ENCODE results near the gene KSR2.

The KSR2 gene

DNA sequence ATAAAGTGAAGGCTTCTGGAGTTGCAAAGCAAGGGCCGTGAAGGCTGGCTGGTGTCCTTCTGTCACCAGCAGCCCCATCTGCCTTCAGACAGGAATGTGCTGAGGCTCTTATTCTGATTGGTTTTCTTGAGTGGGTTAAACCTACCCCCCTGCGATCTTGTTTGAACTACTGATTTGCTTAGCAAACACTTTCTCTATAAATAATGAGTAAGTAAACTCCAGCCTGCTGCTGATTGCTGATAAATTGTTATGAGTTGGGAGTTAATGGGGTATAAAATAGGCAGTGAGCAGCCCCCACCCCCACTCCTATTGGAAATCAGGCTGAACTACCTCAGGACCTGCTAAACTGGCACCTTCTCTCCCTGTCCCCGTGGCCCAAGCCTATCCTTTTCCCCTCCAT lies 461.2 kb downstream of the KSR2 start:
- no peaks in the 10 kb centered on the region for H3K36me3 Mint-ChIP-seq
- H3K9me3 Mint-ChIP-seq (ENCODE audit: low read depth), result no peaks in the 10 kb centered on the region
- no peak overlapping the region for H3K27ac Mint-ChIP-seq
- no peak overlapping the region for H3K4me3 Mint-ChIP-seq
- H3K4me1 Mint-ChIP-seq (ENCODE audit: low read depth), result no peaks in the 10 kb centered on the region
- H3K27me3 Mint-ChIP-seq, result peaks cover 5% of the 10 kb centered on the region

DNA sequence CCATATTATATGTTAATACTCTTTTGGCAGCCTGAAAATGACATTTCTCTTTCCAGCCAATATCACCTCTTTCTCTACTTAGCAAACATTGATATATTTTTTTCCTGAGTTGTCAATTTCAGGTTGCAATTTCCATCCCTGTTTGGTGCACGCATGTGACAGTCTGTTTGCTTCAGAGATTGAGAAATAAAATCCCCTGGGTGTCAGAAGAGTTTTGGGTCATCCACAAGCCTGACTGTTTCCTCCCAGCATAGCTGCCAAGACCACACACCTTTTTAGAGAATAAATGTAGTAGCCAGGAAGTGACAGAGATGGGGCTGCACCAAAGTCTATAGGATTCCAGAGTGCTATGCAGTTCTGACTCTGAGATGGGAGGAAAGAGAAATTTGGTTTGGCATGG lies 462.5 kb downstream of the KSR2 start:
- no peaks in the 10 kb centered on the region for H3K9me3 Mint-ChIP-seq (ENCODE audit: low read depth)
- no peak overlapping the region for H3K27ac Mint-ChIP-seq
- H3K4me3 Mint-ChIP-seq, result no peak overlapping the region
- H3K27me3 Mint-ChIP-seq, result peaks cover 5% of the 10 kb centered on the region
- H3K4me1 Mint-ChIP-seq (ENCODE audit: low read depth), result no peaks in the 10 kb centered on the region
- H3K36me3 Mint-ChIP-seq, result no peaks in the 10 kb centered on the region

DNA sequence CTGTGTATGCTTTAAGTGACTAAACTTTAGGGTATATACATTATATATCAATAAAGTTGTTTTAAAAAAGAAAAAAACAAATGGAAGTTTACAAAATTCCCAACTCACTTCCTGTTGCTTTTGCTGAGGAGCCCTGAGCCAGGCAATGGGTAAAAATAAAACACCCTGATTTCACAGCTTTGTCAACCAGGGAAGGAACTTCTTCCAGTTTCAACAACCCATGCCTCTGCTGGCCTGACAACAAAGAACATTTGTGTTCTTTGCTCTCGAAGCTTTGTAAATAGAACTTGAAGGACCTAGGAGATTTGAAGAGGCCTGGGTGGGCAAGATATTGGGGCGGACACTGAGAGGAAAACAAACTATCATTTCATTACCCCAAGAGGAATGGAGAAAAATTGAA lies 466.2 kb downstream of the KSR2 start:
- no peaks in the 10 kb centered on the region for H3K4me1 Mint-ChIP-seq (ENCODE audit: low read depth)
- no peak overlapping the region for H3K27ac Mint-ChIP-seq
- no peaks in the 10 kb centered on the region for H3K36me3 Mint-ChIP-seq
- no peak overlapping the region for H3K4me3 Mint-ChIP-seq
- no peaks in the 10 kb centered on the region for H3K9me3 Mint-ChIP-seq (ENCODE audit: low read depth)
- peaks cover 8% of the 10 kb centered on the region for H3K27me3 Mint-ChIP-seq

DNA sequence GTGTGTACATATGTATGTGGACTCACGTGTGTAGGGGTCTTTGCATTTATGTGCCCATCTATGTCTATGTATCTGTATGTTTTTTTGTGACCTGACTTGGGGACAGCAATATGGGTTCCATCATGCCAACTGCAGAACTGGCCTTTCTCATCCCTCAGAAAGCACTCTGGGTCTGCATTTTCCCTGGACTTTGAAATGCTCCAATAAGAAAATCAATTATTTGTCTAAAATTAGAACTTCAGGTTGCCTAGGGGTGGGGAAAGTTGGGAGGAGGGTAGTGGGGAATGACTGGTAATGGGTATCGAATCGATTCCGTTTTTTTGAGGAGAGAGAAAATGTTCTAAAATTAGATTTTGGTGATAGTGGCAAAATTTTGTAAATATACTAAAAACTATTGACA lies 466.6 kb downstream of the KSR2 start:
- Mint-ChIP-seq H3K27ac (no peak overlapping the region), H3K27me3 (peaks cover 8% of the 10 kb centered on the region), H3K36me3 (no peaks in the 10 kb centered on the region), H3K4me1 (ENCODE audit: low read depth) (no peaks in the 10 kb centered on the region), H3K4me3 (no peak overlapping the region), H3K9me3 (ENCODE audit: low read depth) (no peaks in the 10 kb centered on the region)

DNA sequence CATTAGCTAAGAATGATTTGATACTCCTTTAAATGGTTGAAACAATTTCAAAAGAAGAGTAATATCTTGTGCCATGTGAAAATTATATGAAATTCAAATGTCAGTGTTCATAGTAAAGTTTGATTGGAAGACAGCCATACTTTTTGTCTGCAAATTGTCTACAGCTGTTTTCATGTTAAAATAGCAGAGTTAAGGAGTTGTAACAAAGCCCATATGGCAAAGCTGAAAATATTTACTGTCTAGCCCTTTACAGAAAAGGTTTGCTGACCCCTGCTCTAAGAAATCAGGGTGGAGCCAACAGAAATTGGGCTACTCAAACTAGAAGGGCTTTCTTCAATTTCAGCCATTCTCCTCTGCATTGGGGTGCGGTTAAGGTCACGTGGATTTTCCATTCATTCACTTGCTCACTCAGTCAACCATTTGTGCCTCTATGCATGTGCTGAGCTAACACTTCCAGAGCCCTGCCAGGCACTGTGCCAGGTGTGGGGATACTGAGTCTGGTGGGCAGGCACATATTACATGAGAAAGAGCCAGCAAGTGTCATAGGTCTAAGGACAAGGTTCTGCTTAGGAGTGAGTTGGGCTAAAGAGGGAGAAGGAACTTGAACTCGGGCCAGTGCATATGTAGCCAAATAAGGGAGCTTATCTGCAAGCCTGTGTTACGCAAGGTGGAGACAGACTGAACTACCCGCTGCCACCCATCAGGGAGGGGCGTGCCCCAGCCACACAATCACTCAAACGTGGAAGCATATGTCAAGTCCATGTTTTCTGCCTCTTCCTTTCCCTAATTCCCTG lies 467.5 kb downstream of the KSR2 start:
- Mint-ChIP-seq H3K36me3 (no peaks in the 10 kb centered on the region), H3K9me3 (ENCODE audit: low read depth) (no peaks in the 10 kb centered on the region), H3K27me3 (peaks cover 6% of the 10 kb centered on the region), H3K27ac (no peak overlapping the region), H3K4me3 (no peak overlapping the region), H3K4me1 (ENCODE audit: low read depth) (no peaks in the 10 kb centered on the region)

DNA sequence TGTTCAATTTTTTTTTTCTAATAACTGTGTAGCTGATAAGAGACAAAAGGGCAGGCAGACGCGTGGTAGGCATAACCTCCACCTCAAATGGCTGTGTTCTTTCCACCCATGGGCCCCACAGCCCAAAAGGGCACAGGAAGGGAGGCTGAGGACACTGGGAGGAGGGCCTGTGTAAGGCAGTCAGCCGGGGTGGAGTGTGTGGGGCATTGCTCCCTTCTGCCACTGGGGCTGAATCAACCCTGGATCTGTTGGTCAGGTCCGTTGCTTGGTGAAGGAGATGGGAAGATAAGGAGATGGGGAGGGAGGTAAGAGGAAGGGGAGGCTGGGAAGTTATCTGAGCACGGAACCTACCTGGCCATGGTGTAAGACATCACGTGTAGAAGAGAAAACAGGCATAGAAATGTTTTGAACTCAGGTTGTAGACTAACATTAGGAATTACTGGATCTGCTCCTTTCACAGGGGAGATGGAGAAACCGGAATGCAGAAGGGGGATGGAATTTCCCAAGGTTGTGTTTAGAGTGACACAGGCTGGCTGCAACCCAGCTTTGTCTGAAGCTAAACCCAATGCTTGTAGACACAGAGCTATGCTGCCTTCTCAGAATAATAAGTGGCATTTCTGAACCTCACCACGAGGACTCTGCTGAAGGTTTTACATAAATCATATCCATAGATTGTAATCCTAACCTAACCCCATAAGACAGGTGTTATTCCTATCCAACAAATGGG lies 468.9 kb downstream of the KSR2 start:
- Mint-ChIP-seq H3K9me3 (ENCODE audit: low read depth) (no peaks in the 10 kb centered on the region), H3K4me1 (ENCODE audit: low read depth) (no peaks in the 10 kb centered on the region), H3K4me3 (no peak overlapping the region), H3K27ac (no peak overlapping the region), H3K27me3 (peaks cover 6% of the 10 kb centered on the region), H3K36me3 (no peaks in the 10 kb centered on the region)

DNA sequence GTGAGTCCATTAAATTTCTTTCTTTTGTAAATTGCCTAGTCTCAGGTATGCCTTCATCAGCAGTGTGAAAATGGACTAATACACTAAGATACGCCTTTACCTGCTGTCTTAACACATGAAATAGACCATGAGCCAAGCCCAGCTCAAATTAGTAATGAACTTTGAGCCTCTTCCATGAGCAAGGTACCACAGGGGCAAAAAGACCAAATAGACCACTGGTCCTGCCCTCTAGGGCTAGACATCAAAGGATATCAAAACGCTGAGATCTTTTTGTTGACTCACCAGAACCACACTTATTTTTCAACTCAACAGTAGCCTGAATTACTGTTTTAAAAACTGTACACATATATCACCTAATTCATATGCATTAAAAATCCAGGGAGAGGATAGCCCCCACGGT lies 469.9 kb downstream of the KSR2 start:
- Mint-ChIP-seq H3K4me1 (ENCODE audit: low read depth) (no peaks in the 10 kb centered on the region), H3K36me3 (no peaks in the 10 kb centered on the region), H3K4me3 (no peak overlapping the region), H3K27me3 (peaks cover 6% of the 10 kb centered on the region), H3K27ac (no peak overlapping the region), H3K9me3 (ENCODE audit: low read depth) (no peaks in the 10 kb centered on the region)

DNA sequence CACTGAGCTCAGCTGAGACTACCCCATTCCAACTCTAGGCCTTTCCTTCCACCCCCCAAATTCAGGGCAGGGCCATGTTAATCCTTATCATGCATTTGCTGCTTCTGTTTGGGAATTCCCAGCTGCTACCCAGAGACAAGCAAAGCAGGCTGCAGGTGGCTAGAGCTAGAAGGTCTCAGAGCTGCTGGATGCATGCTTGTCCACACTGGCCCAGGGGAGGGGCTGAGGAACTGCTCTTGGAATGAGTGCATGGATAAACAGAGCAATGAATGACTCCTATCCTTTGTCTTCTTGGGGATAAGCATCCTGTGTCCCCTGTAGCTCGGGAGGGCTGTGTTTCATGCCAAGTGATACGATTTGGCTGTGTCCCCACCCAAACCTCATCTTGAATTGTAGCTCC lies 470.5 kb downstream of the KSR2 start:
- Mint-ChIP-seq H3K27me3 (peaks cover 4% of the 10 kb centered on the region), H3K4me1 (ENCODE audit: low read depth) (no peaks in the 10 kb centered on the region), H3K9me3 (ENCODE audit: low read depth) (no peaks in the 10 kb centered on the region), H3K27ac (no peak overlapping the region), H3K4me3 (no peak overlapping the region), H3K36me3 (no peaks in the 10 kb centered on the region)

DNA sequence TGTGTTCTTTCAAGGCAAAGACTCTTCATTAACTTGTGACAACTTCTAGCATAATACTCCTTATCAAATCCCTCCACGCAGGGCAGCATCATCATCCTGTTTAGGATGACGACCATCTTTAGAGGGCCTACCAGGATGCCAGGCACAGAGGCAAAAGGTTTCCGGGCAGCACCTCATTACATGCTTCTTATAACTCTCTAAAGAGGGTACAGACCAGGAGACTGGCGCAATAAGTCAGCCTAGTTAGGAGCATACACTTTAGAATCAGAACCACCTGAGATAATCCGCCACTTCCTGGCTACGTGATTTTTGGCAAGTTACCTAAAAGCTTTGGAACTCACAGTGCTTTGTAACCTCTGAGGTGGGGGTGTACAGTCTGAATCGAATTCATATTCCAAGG lies 471.4 kb downstream of the KSR2 start:
- Mint-ChIP-seq H3K36me3 (no peaks in the 10 kb centered on the region), H3K4me3 (no peak overlapping the region), H3K4me1 (ENCODE audit: low read depth) (no peaks in the 10 kb centered on the region), H3K9me3 (ENCODE audit: low read depth) (no peaks in the 10 kb centered on the region), H3K27me3 (peaks cover 4% of the 10 kb centered on the region), H3K27ac (no peak overlapping the region)

DNA sequence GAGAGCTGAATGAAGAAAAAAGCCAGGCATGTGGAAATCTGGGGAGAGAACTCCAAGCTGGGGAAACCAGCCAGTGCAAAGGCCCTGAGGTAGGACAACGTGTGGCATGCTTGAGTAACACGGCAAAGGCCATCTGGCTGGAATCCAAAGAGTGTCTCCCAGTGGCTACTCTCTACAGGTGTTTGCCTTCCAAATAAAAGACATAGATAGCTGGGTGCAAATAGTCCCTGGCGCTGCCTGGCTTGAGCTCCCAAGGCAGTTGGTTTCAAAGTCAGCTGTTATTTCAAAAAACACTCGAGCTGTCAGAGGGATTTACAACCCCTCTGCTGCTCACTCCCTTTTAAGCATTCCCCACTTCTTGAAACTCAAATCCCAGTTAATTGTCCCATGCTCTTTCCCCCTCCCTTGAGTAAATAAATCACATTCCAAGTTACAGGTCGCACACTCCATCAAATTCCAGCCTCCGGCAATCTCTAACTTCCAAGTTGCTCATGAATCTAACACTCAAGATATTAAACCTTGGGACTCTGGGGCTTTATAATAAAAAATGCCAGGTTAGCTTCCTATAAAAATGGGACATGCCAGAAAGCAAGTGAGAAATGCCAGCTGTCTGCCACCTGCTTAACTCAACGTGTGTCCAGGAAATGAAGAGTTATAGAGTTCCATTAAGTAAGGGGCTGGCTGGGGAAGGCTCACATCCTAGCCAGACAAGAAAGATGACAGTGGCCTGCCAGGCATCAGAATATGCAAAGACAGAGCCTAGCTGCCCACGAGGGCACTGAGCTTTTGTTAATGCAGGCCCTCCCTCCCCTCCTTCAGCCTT lies 473.7 kb downstream of the KSR2 start:
- peaks cover 4% of the 10 kb centered on the region for H3K27me3 Mint-ChIP-seq
- H3K4me3 Mint-ChIP-seq, result no peak overlapping the region
- H3K36me3 Mint-ChIP-seq, result no peaks in the 10 kb centered on the region
- H3K27ac Mint-ChIP-seq, result no peak overlapping the region
- H3K4me1 Mint-ChIP-seq (ENCODE audit: low read depth), result no peaks in the 10 kb centered on the region
- H3K9me3 Mint-ChIP-seq (ENCODE audit: low read depth), result no peaks in the 10 kb centered on the region

DNA sequence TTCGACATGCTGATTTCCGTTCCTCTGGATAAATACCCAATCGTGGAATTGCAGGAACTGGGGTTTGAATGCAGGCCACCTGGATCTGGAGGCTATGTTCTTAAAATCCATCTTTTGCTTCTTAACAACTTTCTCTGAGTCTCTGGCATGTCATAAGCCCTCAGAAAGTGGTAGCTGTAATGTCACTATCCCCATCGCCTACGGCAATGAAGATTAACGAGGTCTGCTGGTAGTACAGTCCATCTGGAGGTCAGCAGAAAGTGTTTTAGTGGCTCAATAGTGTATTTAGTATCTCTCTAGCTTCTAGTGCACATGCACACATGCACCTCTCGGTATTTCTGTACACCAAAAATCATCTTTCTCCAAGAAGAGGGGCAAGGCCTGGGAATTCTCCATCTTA lies 477.1 kb downstream of the KSR2 start:
- H3K27me3 Mint-ChIP-seq, result no peaks in the 10 kb centered on the region

DNA sequence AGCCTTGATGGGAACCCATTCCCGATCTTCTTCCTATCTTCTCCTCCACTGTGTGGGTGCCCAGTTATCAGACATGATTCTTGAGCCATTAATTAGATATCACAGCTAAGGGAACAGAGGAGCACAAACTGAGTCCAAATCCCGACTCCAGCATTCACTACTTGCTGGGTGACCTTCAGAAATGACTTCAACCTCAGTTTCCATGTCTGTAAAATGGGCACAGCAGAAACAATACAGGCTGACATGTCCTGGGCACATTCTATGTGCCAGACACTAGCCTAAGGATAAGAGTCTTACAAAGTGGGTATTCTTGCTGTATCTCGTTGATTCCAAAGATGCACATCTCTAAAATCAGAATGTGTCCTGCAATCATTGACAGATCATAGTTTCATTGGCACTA lies 478.7 kb downstream of the KSR2 start:
- H3K4me3 Mint-ChIP-seq, result no peak overlapping the region
- H3K4me1 Mint-ChIP-seq (ENCODE audit: low read depth), result no peaks in the 10 kb centered on the region
- no peaks in the 10 kb centered on the region for H3K27me3 Mint-ChIP-seq
- H3K9me3 Mint-ChIP-seq (ENCODE audit: low read depth), result peaks cover under 1% of the 10 kb centered on the region
- no peaks in the 10 kb centered on the region for H3K36me3 Mint-ChIP-seq
- no peak overlapping the region for H3K27ac Mint-ChIP-seq

More for the DNA sequence above, 477.1 kb downstream of the KSR2 start:
- Mint-ChIP-seq H3K27ac (no peak overlapping the region), H3K4me1 (ENCODE audit: low read depth) (no peaks in the 10 kb centered on the region), H3K36me3 (no peaks in the 10 kb centered on the region), H3K9me3 (ENCODE audit: low read depth) (no peaks in the 10 kb centered on the region), H3K4me3 (no peak overlapping the region)

DNA sequence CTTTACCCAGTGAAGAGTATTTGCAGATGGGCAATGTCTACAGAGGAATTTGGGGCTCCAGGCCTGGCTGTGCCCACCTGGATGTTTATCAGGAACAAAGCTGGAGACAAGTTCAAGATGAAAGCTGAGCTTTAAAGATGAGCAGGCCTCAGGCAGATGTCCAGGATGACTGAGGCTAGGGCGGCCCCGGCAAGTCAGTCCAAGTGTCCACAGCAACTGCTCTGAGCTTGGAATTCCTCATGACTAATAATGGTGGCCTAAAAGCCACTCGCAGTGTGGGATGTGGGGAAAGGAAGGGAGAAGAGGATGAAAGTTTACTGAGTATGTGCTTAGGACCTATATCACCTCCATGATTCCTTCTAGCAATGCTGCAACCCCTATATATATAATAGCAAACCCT lies 479.1 kb downstream of the KSR2 start:
- H3K27ac Mint-ChIP-seq, result no peak overlapping the region
- peaks cover 5% of the 10 kb centered on the region for H3K9me3 Mint-ChIP-seq (ENCODE audit: low read depth)
- H3K4me3 Mint-ChIP-seq, result no peak overlapping the region
- H3K4me1 Mint-ChIP-seq (ENCODE audit: low read depth), result no peaks in the 10 kb centered on the region
- no peaks in the 10 kb centered on the region for H3K36me3 Mint-ChIP-seq
- no peaks in the 10 kb centered on the region for H3K27me3 Mint-ChIP-seq

DNA sequence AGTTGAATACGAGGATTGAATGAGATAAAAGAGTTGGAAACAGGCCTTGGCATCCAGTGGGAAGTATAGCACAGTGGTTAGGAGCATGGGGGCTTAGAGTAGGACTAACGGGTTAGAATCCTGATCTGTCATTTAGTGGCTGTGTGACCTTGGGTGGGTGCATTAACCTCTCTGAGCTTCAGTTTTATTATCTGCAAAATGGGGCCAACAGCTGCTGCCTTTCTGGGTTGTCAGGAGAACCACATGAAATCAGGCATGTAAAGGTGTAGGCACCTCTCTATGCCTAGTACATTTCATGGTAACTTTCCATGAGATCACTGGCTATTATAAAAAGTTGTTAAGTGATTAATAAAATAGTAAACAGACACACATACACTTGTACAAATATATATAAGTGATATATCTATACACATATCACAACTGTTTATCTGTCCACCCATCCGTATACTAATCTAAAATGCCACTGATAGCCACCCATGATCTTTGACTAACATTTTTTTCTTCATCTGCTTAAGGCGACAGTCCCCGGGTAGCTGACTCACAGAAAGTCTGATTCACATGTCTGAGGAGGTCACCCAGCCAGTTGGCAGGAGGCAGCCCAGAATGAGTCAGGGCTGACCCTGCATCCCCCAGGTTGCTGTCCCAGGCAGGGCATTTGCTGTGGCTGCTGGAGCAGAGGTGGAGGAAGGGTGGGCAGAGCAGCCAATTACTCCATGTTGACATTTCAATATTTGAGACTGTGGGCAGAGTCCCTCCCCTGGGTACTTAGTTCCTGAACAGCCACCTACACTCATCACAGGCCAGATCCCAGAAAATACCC lies 481.7 kb downstream of the KSR2 start:
- H3K27me3 Mint-ChIP-seq, result no peaks in the 10 kb centered on the region
- no peaks in the 10 kb centered on the region for H3K4me1 Mint-ChIP-seq (ENCODE audit: low read depth)
- no peak overlapping the region for H3K4me3 Mint-ChIP-seq
- H3K9me3 Mint-ChIP-seq (ENCODE audit: low read depth), result peaks cover 5% of the 10 kb centered on the region
- no peak overlapping the region for H3K27ac Mint-ChIP-seq
- no peaks in the 10 kb centered on the region for H3K36me3 Mint-ChIP-seq
